GM23338 (cell line): ENCODE results near the gene FAM20A. TPM values are rescaled to one million over a fixed set of nuclear protein-coding genes. Genes with fewer than 3 reads are reported as not detected.

Experiments
- ATAC-seq: fragments of 200-7000 bp; cut with Tn5 transposase; 3 replicates; pipeline ENCODE4 v1.9.1; 2020
- DNase-seq: peaks from one replicate; pipeline ENCODE4 v3.0.0-alpha.2; 2015; ENCODE audit warnings: low spot score
- H2AFZ ChIP-seq: fragments of 200-600 bp; sonication (generic); 2 replicates; pipeline ENCODE4 v1.8.0; 2016; ENCODE audit warnings: antibody characterized with exemption, mild to moderate bottlenecking, moderate library complexity
- H3F3A ChIP-seq: fragments of 200-600 bp; sonication (generic); replicated peaks from 2 replicates; pipeline ENCODE4 v1.8.0; 2017; ENCODE audit warnings: antibody characterized with exemption, mixed run types, low read depth
- H3K27ac ChIP-seq: fragments of 200-600 bp; sonication (generic); 2 replicates; pipeline ENCODE4 v1.6.1; 2016; ENCODE audit warnings: low read depth
- H3K27me3 ChIP-seq: fragments of 200-600 bp; sonication (generic); 2 replicates; pipeline ENCODE4 v1.8.0; 2016; ENCODE audit warnings: mild to moderate bottlenecking, mixed run types, moderate library complexity; ENCODE audit not compliant: insufficient read depth
- H3K36me3 ChIP-seq: fragments of 200-600 bp; sonication (generic); 2 replicates; pipeline ENCODE4 v1.8.0; 2016; ENCODE audit warnings: mild to moderate bottlenecking; ENCODE audit not compliant: insufficient read depth
- H3K4me1 ChIP-seq: fragments of 200-600 bp; sonication (generic); 2 replicates; pipeline ENCODE4 v1.8.0; 2016; ENCODE audit warnings: mild to moderate bottlenecking, moderate library complexity; ENCODE audit not compliant: insufficient read depth
- H3K4me2 ChIP-seq: fragments of 200-600 bp; sonication (generic); 2 replicates; pipeline ENCODE4 v1.7.1; 2017; ENCODE audit warnings: mixed run types
- H3K4me3 ChIP-seq: fragments of 200-600 bp; sonication (generic); 2 replicates; pipeline ENCODE4 v1.6.1; 2016; ENCODE audit warnings: mixed run types
- H3K79me2 ChIP-seq: fragments of 200-600 bp; sonication (generic); replicated peaks from 2 replicates; pipeline ENCODE4 v1.8.0; 2017; ENCODE audit warnings: mild to moderate bottlenecking; ENCODE audit not compliant: insufficient read depth
- H3K9me2 ChIP-seq: fragments of 200-600 bp; sonication (generic); 2 replicates; pipeline ENCODE4 v1.8.0; 2017; ENCODE audit not compliant: insufficient read depth
- H4K20me1 ChIP-seq: fragments of 200-600 bp; sonication (generic); replicated peaks from 2 replicates; pipeline ENCODE4 v1.8.0; 2017; ENCODE audit warnings: mild to moderate bottlenecking; ENCODE audit not compliant: insufficient read depth
- H3K27ac Mint-ChIP-seq: 2 replicates; pipeline ENCODE4 v1.8.0; 2020; ENCODE audit warnings: inconsistent platforms, mild to moderate bottlenecking, moderate library complexity, mixed read lengths
- H3K27me3 Mint-ChIP-seq: 3 replicates; pipeline ENCODE4 v1.8.0; 2022; ENCODE audit warnings: low read depth, mild to moderate bottlenecking, moderate library complexity, mixed read lengths, inconsistent platforms; ENCODE audit not compliant: insufficient read depth, poor library complexity
- H3K36me3 Mint-ChIP-seq: 3 replicates; pipeline ENCODE4 v1.8.0; 2021; ENCODE audit warnings: low read depth, mild to moderate bottlenecking, inconsistent platforms, moderate library complexity, mixed read lengths
- H3K4me1 Mint-ChIP-seq: 3 replicates; pipeline ENCODE4 v1.8.0; 2020; ENCODE audit warnings: mild to moderate bottlenecking, inconsistent platforms, mixed read lengths
- H3K4me3 Mint-ChIP-seq: 3 replicates; pipeline ENCODE4 v1.8.0; 2021; ENCODE audit warnings: moderate library complexity, mild to moderate bottlenecking, inconsistent platforms, mixed read lengths
- H3K9me3 Mint-ChIP-seq: 3 replicates; pipeline ENCODE4 v1.8.0; 2020; ENCODE audit warnings: moderate library complexity, mild to moderate bottlenecking, inconsistent platforms, mixed read lengths
- CREB1 ChIP-seq: fragments of 250-450 bp; sonication (Bioruptor Pico); IDR thresholded peaks from 2 replicates; pipeline ENCODE4 v1.5.0; 2020; ENCODE audit warnings: low read depth, mild to moderate bottlenecking, moderate library complexity
- ETS1 ChIP-seq: IDR thresholded peaks from 2 replicates; pipeline ENCODE4 v1.6.1; 2016; ENCODE audit warnings: antibody characterized with exemption
- JUNB ChIP-seq: IDR thresholded peaks from one replicate; pipeline ENCODE4 v1.6.1; 2016; ENCODE audit warnings: antibody characterized with exemption; ENCODE audit not compliant: unreplicated experiment
- ZNF114 ChIP-seq: fragments of 250-450 bp; sonication (Bioruptor Pico); IDR thresholded peaks from 2 replicates; pipeline ENCODE4 v1.5.0; 2020; ENCODE audit warnings: mild to moderate bottlenecking, moderate library complexity
- ZNF331 ChIP-seq: fragments of 250-450 bp; sonication (Bioruptor Pico); IDR thresholded peaks from 2 replicates; pipeline ENCODE4 v1.5.0; 2020; ENCODE audit warnings: low read depth, mild to moderate bottlenecking, moderate library complexity
- ZNF462 ChIP-seq: fragments of 250-450 bp; sonication (Bioruptor Pico); IDR thresholded peaks from 2 replicates; pipeline ENCODE4 v1.5.0; 2020; ENCODE audit warnings: mild to moderate bottlenecking, moderate library complexity
- polyA plus RNA-seq: library from polyadenylated mRNA; unstranded; fragments of >200 nt; fragmentation: Nextera tagmentation; extraction: Ambion mirVana; gene quantifications from 2 replicates; pipeline ENCODE4 v1.2.1, GENCODE V29; 2016
- total RNA-seq: library from RNA; depleted of rRNA; stranded (reverse); fragments of >200 nt; shearing (Covaris generic); gene quantifications from 2 replicates; pipeline ENCODE4 v1.2.3, GENCODE V29; 2014

Gene FAM20A
- total and polyA plus RNA-seq, 2 experiments from 2014 or later, result 1.3 to 1.6 TPM

- peaks cover 7% of the 10 kb centered on the region for H3K27me3 Mint-ChIP-seq
- peaks cover 4% of the 10 kb centered on the region; the same call in 2 of the 3 replicates for H3K36me3 Mint-ChIP-seq
These were observed 12.1 kb downstream of the FAM20A start for GRCh38 chr17:68589086-68589485.

GRCh38 chr17:68588362-68588761, 12.8 kb downstream of the FAM20A start:
- H3K36me3 Mint-ChIP-seq, result peaks cover 4% of the 10 kb centered on the region; the same call in 2 of the 3 replicates
- no peak overlapping the region for H2AFZ ChIP-seq
- H3K27me3 ChIP-seq, result no peaks in the 10 kb centered on the region
- no peak overlapping the region for H3K4me2 ChIP-seq
- no peak for ATAC-seq
- no peak overlapping the region for H3K27ac ChIP-seq
- no peaks in the 10 kb centered on the region; the same call in 1 of the 2 replicates for H3K36me3 ChIP-seq
- TF ChIP-seq ZNF462 (no peak), ZNF331 (CRISPR knock-in tag) (no peak), JUNB (no peak), CREB1 (CRISPR knock-in tag) (no peak)
- H3K27me3 Mint-ChIP-seq, result peaks cover 7% of the 10 kb centered on the region
- H3K9me3 Mint-ChIP-seq, result peaks cover 5% of the 10 kb centered on the region; the same call in 2 of the 3 replicates
- no peaks in the 10 kb centered on the region for H3K4me1 Mint-ChIP-seq
- no peaks in the 10 kb centered on the region for H4K20me1 ChIP-seq
- DNase-seq, result no peak
- H3K4me3 ChIP-seq, result no peak overlapping the region
- H3F3A ChIP-seq, result no peaks in the 10 kb centered on the region
- no peak overlapping the region for H3K4me3 Mint-ChIP-seq
- H3K4me1 ChIP-seq, result no peaks in the 10 kb centered on the region; the same call in 1 of the 2 replicates
- H3K9me2 ChIP-seq, result no peaks in the 10 kb centered on the region; the same call in 1 of the 2 replicates
- H3K27ac Mint-ChIP-seq, result no peak overlapping the region
- no peaks in the 10 kb centered on the region for H3K79me2 ChIP-seq

More at GRCh38 chr17:68589086-68589485, 12.1 kb downstream of the FAM20A start:
- H3K27ac ChIP-seq, result no peak overlapping the region
- Mint-ChIP-seq H3K9me3 (peaks cover 5% of the 10 kb centered on the region; the same call in 2 of the 3 replicates), H3K4me1 (no peaks in the 10 kb centered on the region), H3K4me3 (no peak overlapping the region), H3K27ac (no peak overlapping the region)
- no peaks in the 10 kb centered on the region for H3K9me2 ChIP-seq
- H3K4me2 ChIP-seq, result no peak overlapping the region
- no peaks in the 10 kb centered on the region; the same call in 1 of the 2 replicates for H3K36me3 ChIP-seq
- no peak overlapping the region for H3K4me3 ChIP-seq
- no peak for ATAC-seq
- no peaks in the 10 kb centered on the region for H3K79me2 ChIP-seq
- no peaks in the 10 kb centered on the region for H3K27me3 ChIP-seq
- H2AFZ ChIP-seq, result no peak overlapping the region
- no peaks in the 10 kb centered on the region; the same call in 1 of the 2 replicates for H3K4me1 ChIP-seq
- DNase-seq, result no peak
- no peaks in the 10 kb centered on the region for H4K20me1 ChIP-seq
- no peak for TF ChIP-seq ZNF114
- TF ChIP-seq ETS1, result no peak
- peak; percentile 49 for TF ChIP-seq ZNF331 (CRISPR knock-in tag)
- no peaks in the 10 kb centered on the region for H3F3A ChIP-seq
